H1 (cell line): Measurements from ENCODE around the gene SSMEM1. TPM values are rescaled to one million over a fixed set of nuclear protein-coding genes. Genes with fewer than 3 reads are reported as not detected.

Experiments used
- CTCF ChIA-PET: fragments of 300-600 bp; sonication (Branson Sonifier 250); formaldehyde crosslinking; loops from one replicate; lab custom pipeline; 2021; ENCODE audit not compliant: partially characterized antibody; lab: Charles Lee
- POLR2A ChIA-PET: fragments of 300-600 bp; sonication (Branson Sonifier 250); formaldehyde crosslinking; loops from one replicate; lab custom pipeline; 2021; ENCODE audit warnings: inconsistent platforms; ENCODE audit not compliant: partially characterized antibody; lab: Charles Lee
- DNase-seq, 2 experiments: peaks; one replicate each; pipeline versions ENCODE4 v3.0.0 to v3.0.0-alpha.2; 2010 to 2022; ENCODE audit warnings: low spot score in 2 of 2, low read depth in 1 of 2, mixed read lengths in 1 of 2
- FAIRE-seq: peaks from 2 replicates; lab custom pipeline; 2011; peaks lifted over from hg19 to GRCh38; lab: Jason Lieb, UNC
- H2AFZ ChIP-seq: 2 replicates; pipeline ENCODE4 v1.8.1; 2012; ENCODE audit warnings: low read length, inconsistent platforms
- H2AK5ac ChIP-seq: 2 replicates; pipeline ENCODE4 v1.6.1; 2013; ENCODE audit warnings: low read depth, low read length
- H2BK120ac ChIP-seq: replicated peaks from 2 replicates; pipeline ENCODE3; 2013; ENCODE audit warnings: low read depth, low read length, inconsistent platforms
- H2BK12ac ChIP-seq: 2 replicates; pipeline ENCODE4 v1.6.1; 2013; ENCODE audit warnings: low read depth, low read length
- H2BK15ac ChIP-seq: 2 replicates; pipeline ENCODE4 v1.6.1; 2013; ENCODE audit warnings: low read length
- H2BK20ac ChIP-seq: 2 replicates; pipeline ENCODE4 v1.6.1; 2013; ENCODE audit warnings: low read length
- H2BK5ac ChIP-seq: 2 replicates; pipeline ENCODE4 v1.6.1; 2013; ENCODE audit warnings: low read depth, low read length
- H3K14ac ChIP-seq: 2 replicates; pipeline ENCODE4 v1.6.1; 2013; ENCODE audit warnings: inconsistent platforms; ENCODE audit not compliant: insufficient read length
- H3K18ac ChIP-seq: 2 replicates; pipeline ENCODE4 v1.6.1; 2013; ENCODE audit warnings: low read length; ENCODE audit errors: extremely low read depth
- H3K23ac ChIP-seq: 2 replicates; pipeline ENCODE4 v1.6.1; 2013; ENCODE audit warnings: inconsistent platforms; ENCODE audit not compliant: insufficient read length
- H3K23me2 ChIP-seq: 2 replicates; pipeline ENCODE4 v1.6.1; 2013; ENCODE audit warnings: low read depth, low read length
- H3K27ac ChIP-seq: 2 replicates; pipeline ENCODE4 v1.6.1; 2011; ENCODE audit warnings: low read depth, low read length, inconsistent platforms
- H3K27me3 ChIP-seq, 4 experiments: replicated peaks in 1 of 4; 1 replicate in 1 of 4; 2 replicates in 3 of 4; pipeline versions ENCODE4 v1.6.1 to v1.8.1; 2011 to 2013; ENCODE audit warnings: low read length in 3 of 4, mild to moderate bottlenecking in 3 of 4, inconsistent platforms in 2 of 4, mixed read lengths in 2 of 4, moderate library complexity in 1 of 4; ENCODE audit not compliant: control insufficient read depth in 3 of 4, insufficient read depth in 3 of 4; ENCODE audit errors: extremely low read depth in 1 of 4
- H3K36me3 ChIP-seq, 4 experiments: 2 replicates each; pipeline versions ENCODE4 v1.6.1 to v1.8.1; 2011 to 2013; ENCODE audit warnings: mild to moderate bottlenecking in 4 of 4, low read length in 3 of 4, moderate library complexity in 2 of 4, control low read depth in 1 of 4, inconsistent platforms in 1 of 4; ENCODE audit not compliant: insufficient read depth in 4 of 4, control insufficient read depth in 2 of 4
- H3K4ac ChIP-seq: replicated peaks from 2 replicates; pipeline ENCODE3; 2013; ENCODE audit warnings: low read length, low read depth, mixed read lengths, inconsistent platforms; ENCODE audit not compliant: insufficient read length
- H3K4me1 ChIP-seq, 4 experiments: replicated peaks in 1 of 4; 1 replicate in 1 of 4; 2 replicates in 3 of 4; pipeline versions ENCODE4 v1.6.1 to v1.8.1; 2011 to 2013; ENCODE audit warnings: low read length in 3 of 4, inconsistent platforms in 2 of 4, mixed read lengths in 1 of 4; ENCODE audit not compliant: insufficient read depth in 4 of 4, control insufficient read depth in 3 of 4
- H3K4me2 ChIP-seq, 2 experiments: 2 replicates each; pipeline versions ENCODE4 v1.6.1 to v1.8.1; 2011 to 2013; ENCODE audit warnings: low read depth in 2 of 2, low read length in 2 of 2, control low read depth in 1 of 2, inconsistent platforms in 1 of 2, mild to moderate bottlenecking in 1 of 2; ENCODE audit not compliant: insufficient read depth in 1 of 2
- H3K4me3 ChIP-seq, 4 experiments: fragments of 200-600, 300-600 bp in 1 of 4; sonication (generic), shearing (Covaris generic), sonication (Bioruptor Twin) in 1 of 4; 2 replicates each; pipeline versions ENCODE4 v1.5.1 to v1.8.1; 2011 to 2016; ENCODE audit warnings: low read length in 4 of 4, low read depth in 3 of 4, control low read depth in 2 of 4, inconsistent platforms in 2 of 4, mild to moderate bottlenecking in 2 of 4, mixed read lengths in 1 of 4, moderate library complexity in 1 of 4; ENCODE audit not compliant: insufficient read depth in 2 of 4; ENCODE audit errors: extremely low read depth in 1 of 4
- H3K56ac ChIP-seq: replicated peaks from 2 replicates; pipeline ENCODE3; 2013; ENCODE audit warnings: low read depth, mild to moderate bottlenecking, mixed read lengths, low read length, inconsistent platforms; ENCODE audit not compliant: insufficient read length
- H3K79me1 ChIP-seq: 2 replicates; pipeline ENCODE4 v1.6.1; 2013; ENCODE audit warnings: low read depth, low read length, control low read depth
- H3K79me2 ChIP-seq, 2 experiments: 2 replicates each; pipeline versions ENCODE4 v1.6.1 to v1.8.1; 2012 to 2013; ENCODE audit warnings: low read length in 2 of 2, mild to moderate bottlenecking in 2 of 2, inconsistent platforms in 1 of 2; ENCODE audit not compliant: insufficient read depth in 2 of 2, control insufficient read depth in 1 of 2
- H3K9ac ChIP-seq, 4 experiments: replicated peaks in 1 of 4; 1 replicate in 1 of 4; 2 replicates in 3 of 4; pipeline versions ENCODE4 v1.6.1 to v1.8.1; 2011 to 2013; ENCODE audit warnings: low read depth in 3 of 4, low read length in 3 of 4, control low read depth in 2 of 4, mild to moderate bottlenecking in 2 of 4, moderate library complexity in 2 of 4, inconsistent platforms in 1 of 4; ENCODE audit errors: extremely low read depth in 1 of 4
- H3K9me3 ChIP-seq, 2 experiments: 2 replicates each; pipeline versions ENCODE4 v1.6.1 to v1.8.1; 2012 to 2013; ENCODE audit warnings: mild to moderate bottlenecking in 2 of 2, moderate library complexity in 2 of 2, control low read depth in 1 of 2, inconsistent platforms in 1 of 2, low read depth in 1 of 2, low read length in 1 of 2, mixed read lengths in 1 of 2; ENCODE audit not compliant: insufficient read depth in 2 of 2
- H4K20me1 ChIP-seq, 2 experiments: replicated peaks in 1 of 2; 2 replicates each; pipeline versions ENCODE3 to v1.8.1; 2011 to 2013; ENCODE audit warnings: inconsistent platforms in 2 of 2, low read length in 2 of 2, mild to moderate bottlenecking in 1 of 2; ENCODE audit not compliant: insufficient read depth in 2 of 2, control insufficient read depth in 1 of 2
- H4K5ac ChIP-seq: 2 replicates; pipeline ENCODE4 v1.6.1; 2013; ENCODE audit warnings: low read length, low read depth, mixed read lengths, inconsistent platforms; ENCODE audit not compliant: insufficient read length
- H4K8ac ChIP-seq: 2 replicates; pipeline ENCODE4 v1.8.0; 2013; ENCODE audit warnings: mild to moderate bottlenecking, moderate library complexity, low read length, inconsistent platforms; ENCODE audit not compliant: insufficient read depth; ENCODE audit errors: extremely low read depth
- H4K91ac ChIP-seq: replicated peaks from 2 replicates; pipeline ENCODE3; 2013; ENCODE audit warnings: low read length, mixed read lengths, inconsistent platforms; ENCODE audit not compliant: insufficient read length
- NRF1 ChIP-seq: IDR thresholded peaks from 2 replicates; pipeline ENCODE4 v1.6.1; 2011; ENCODE audit warnings: mild to moderate bottlenecking, low read depth, low read length, improper control_type of control experiment
- POLR2A ChIP-seq, 2 experiments: IDR thresholded peaks; 1 replicate in 1 of 2; 2 replicates in 1 of 2; pipeline ENCODE4 v1.6.1; 2011; ENCODE audit warnings: low read depth in 2 of 2, low read length in 2 of 2, mild to moderate bottlenecking in 2 of 2; ENCODE audit errors: control extremely low read depth in 1 of 2
- WGBS, 2 experiments: shearing (Covaris generic) in 1 of 2; methylation state at CpG; one replicate each; pipeline versions ENCODE4 v1.1.6 to v1.1.7; 2013 to 2015; ENCODE audit warnings: low lambda C conversion rate in 2 of 2, mixed read lengths in 2 of 2, inconsistent platforms in 1 of 2, low coverage in 1 of 2, missing lambda C conversion rate in 1 of 2; ENCODE audit not compliant: insufficient replicate concordance in 2 of 2, insufficient coverage in 1 of 2, insufficient read length in 1 of 2; ENCODE audit errors: extremely low coverage in 1 of 2, missing lambda C conversion rate in 1 of 2; 5-methylcytosine and 5-hydroxymethylcytosine counted together
- polyA plus RNA-seq, 7 experiments: library from polyadenylated mRNA; depleted of rRNA in 3 of 7; stranded (reverse) in 5 of 7; unstranded in 2 of 7; fragments of >200 nt in 5 of 7; fragments of 200-250 nt in 2 of 7; gene quantifications; 1 replicate in 5 of 7; 2 replicates in 1 of 7; 4 replicates in 1 of 7; pipeline versions ENCODE4 v1.2.1 to v1.2.3, GENCODE V29; 2011 to 2013; ENCODE audit warnings: missing spikeins in 2 of 7, mixed read lengths in 2 of 7
- total RNA-seq: library from RNA; stranded (reverse); fragmentation: NEBNext Ultra II Directional; extraction: Animal tissue kit (Norgen Biotek cat#: 25700); gene quantifications from 2 replicates; pipeline ENCODE4 v1.2.1, GENCODE V29; 2021

The SSMEM1 gene
- total and polyA plus RNA-seq, 2 of the 8 experiments (the other 6 are each of a cell fraction or from before 2014, with no cell fraction given): not detected

DNA sequence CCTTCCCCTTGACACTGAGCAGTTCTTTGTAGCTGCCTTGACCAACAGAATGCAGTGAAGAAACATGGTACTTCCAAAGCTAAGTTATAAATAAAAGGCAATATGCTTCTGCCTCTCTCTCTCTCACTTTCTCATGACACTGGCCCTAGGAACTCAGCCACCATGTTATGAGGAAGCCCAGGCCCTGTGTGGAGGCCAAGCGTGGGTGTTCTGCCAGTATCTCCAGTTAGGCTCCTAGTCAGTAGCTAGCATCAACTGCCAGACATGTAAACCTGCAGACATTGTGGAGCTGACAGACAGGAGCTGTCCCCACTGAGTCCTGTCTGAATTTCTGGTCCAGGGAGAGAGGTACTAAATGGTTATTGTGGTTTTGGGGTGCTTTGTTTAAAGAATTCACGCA lies 47.6 kb upstream of the SSMEM1 start:
- Histone ChIP-seq H3K4ac (no peak overlapping the region), H3K4me3 (no peak overlapping the region), H2BK15ac (no peak overlapping the region), H3K18ac (no peak overlapping the region), H2BK120ac (no peak overlapping the region), H2BK20ac (no peak overlapping the region), H3K4me1 (no peaks in the 10 kb centered on the region), H3K9me3 (no peaks in the 10 kb centered on the region; a peak in 3 of 4 replicates), H2AFZ (no peak overlapping the region), H3K23me2 (no peaks in the 10 kb centered on the region), H4K20me1 (no peaks in the 10 kb centered on the region), H2BK12ac (no peak overlapping the region), H3K23ac (no peak overlapping the region), H3K79me2 (no peaks in the 10 kb centered on the region), H4K91ac (no peak overlapping the region), H4K8ac (no peak overlapping the region), H4K5ac (no peak overlapping the region), H3K9ac (no peak overlapping the region), H2BK5ac (no peak overlapping the region), H3K4me2 (no peak overlapping the region), H3K27me3 (no peaks in the 10 kb centered on the region), H3K27ac (no peak overlapping the region), H3K56ac (no peak overlapping the region), H3K14ac (no peak overlapping the region), H3K79me1 (no peaks in the 10 kb centered on the region), H3K36me3 (peaks cover 3 to 18% (median 6%) of the 10 kb centered on the region in 4 experiments; a peak in 6 of 8 replicates), H2AK5ac (no peak overlapping the region)
- no peak for FAIRE-seq
- 100% methylated on average over 2 of the region's 2 CpGs; no CpG with 5 or more reads in 1 of the 2 experiments for WGBS, 2 experiments
- ChIA-PET CTCF (interaction anchor here (0.6 to 1.9 kb wide), 4 partner anchors 86 to 1205 kb away, joined by 3 to 6 read pairs (median 4); no protein-coding TSS in a partner anchor), POLR2A (interaction anchor here (0.8 to 2.2 kb wide), 2 partner anchors 13 to 18 kb away, joined by 3 to 5 read pairs; no protein-coding TSS in a partner anchor)
- no peak for DNase-seq
- TF ChIP-seq POLR2A (IDR thresholded peaks at IDR 0.05; ENCODE audit: control extremely low read depth in 1 of 2, low read depth in 2 of 2, low read length in 2 of 2): 0 out of 3 replicates have a peak, but pooled peaks of 1 of the 2 experiments have one; percentile 10
- no peak for TF ChIP-seq NRF1
